Breast epithelium (tissue), 4 donors: ENCODE results near the gene TMEM63C. TPM values are rescaled to one million over a fixed set of nuclear protein-coding genes. Genes with fewer than 3 reads are reported as not detected.

ENCODE experiments used
- DNase-seq, 2 donors: peaks; one replicate each; pipeline ENCODE4 v3.0.0-alpha.2; 2019; ENCODE audit warnings: low spot score in 2 of 2
- H3K27ac ChIP-seq, 2 donors: fragments of 200-600 bp; sonication (generic) in 1 of 2; one replicate each; pipeline ENCODE4 v1.5.1; 2016 to 2019; ENCODE audit warnings: mild to moderate bottlenecking in 1 of 2
- H3K27me3 ChIP-seq, 2 donors: fragments of 200-600 bp; sonication (generic) in 1 of 2; one replicate each; pipeline versions ENCODE4 v1.5.1 to v1.6.0; 2017 to 2019; ENCODE audit warnings: control low read depth in 1 of 2, mild to moderate bottlenecking in 1 of 2
- H3K36me3 ChIP-seq: fragments of 200-600 bp; one replicate; pipeline ENCODE4 v1.5.1; 2019
- H3K4me1 ChIP-seq, 2 donors: fragments of 200-600 bp; sonication (generic); one replicate each; pipeline ENCODE4 v1.5.1; 2016 to 2019; ENCODE audit warnings: control low read depth in 1 of 2
- H3K4me3 ChIP-seq, 3 donors: fragments of 200-600 bp; sonication (generic); 1 replicate in 2 of 3; 2 replicates in 1 of 3; pipeline ENCODE4 v1.5.1; 2016 to 2019; ENCODE audit warnings: mild to moderate bottlenecking in 3 of 3, moderate library complexity in 2 of 3
- H3K9me3 ChIP-seq, 2 donors: fragments of 200-600 bp; sonication (generic) in 1 of 2; one replicate each; pipeline ENCODE4 v1.5.1; 2016 to 2019; ENCODE audit warnings: control low read depth in 1 of 2
- POLR2A ChIP-seq: fragments of 450-650 bp; IDR thresholded peaks from one replicate; pipeline ENCODE4 v1.6.1; 2016; ENCODE audit warnings: antibody characterized with exemption, mild to moderate bottlenecking, moderate library complexity
- POLR2AphosphoS5 ChIP-seq, 3 donors: sonication (generic); formaldehyde crosslinking; IDR thresholded peaks; one replicate each; pipeline ENCODE4 v1.6.1; 2017; ENCODE audit warnings: antibody characterized with exemption in 3 of 3
- intact Hi-C: fragments of 100-400 bp; cut with DNase I; formaldehyde crosslinking; loops from one replicate; pipeline ENCODE4 v1.15.1; 2023; ENCODE audit warnings: low total_unique reads
- total RNA-seq, 3 donors: library from RNA; depleted of rRNA; stranded (reverse); fragments of >200 nt; gene quantifications; one replicate each; pipeline ENCODE4 v1.1.0, GENCODE V29; 2016
- TF ChIP-seq, protein P1 (sequence below), 3 donors: fragments of 450-650 bp; IDR thresholded peaks; one replicate each; pipeline ENCODE4 v1.5.1; 2016 to 2017; ENCODE audit warnings: antibody characterized with exemption in 3 of 3, mild to moderate bottlenecking in 3 of 3, moderate library complexity in 3 of 3

TMEM63C gene
- total RNA-seq, 3 donors from 2014 or later: 0.16 to 8.0 (median 3.9) TPM

DNA sequence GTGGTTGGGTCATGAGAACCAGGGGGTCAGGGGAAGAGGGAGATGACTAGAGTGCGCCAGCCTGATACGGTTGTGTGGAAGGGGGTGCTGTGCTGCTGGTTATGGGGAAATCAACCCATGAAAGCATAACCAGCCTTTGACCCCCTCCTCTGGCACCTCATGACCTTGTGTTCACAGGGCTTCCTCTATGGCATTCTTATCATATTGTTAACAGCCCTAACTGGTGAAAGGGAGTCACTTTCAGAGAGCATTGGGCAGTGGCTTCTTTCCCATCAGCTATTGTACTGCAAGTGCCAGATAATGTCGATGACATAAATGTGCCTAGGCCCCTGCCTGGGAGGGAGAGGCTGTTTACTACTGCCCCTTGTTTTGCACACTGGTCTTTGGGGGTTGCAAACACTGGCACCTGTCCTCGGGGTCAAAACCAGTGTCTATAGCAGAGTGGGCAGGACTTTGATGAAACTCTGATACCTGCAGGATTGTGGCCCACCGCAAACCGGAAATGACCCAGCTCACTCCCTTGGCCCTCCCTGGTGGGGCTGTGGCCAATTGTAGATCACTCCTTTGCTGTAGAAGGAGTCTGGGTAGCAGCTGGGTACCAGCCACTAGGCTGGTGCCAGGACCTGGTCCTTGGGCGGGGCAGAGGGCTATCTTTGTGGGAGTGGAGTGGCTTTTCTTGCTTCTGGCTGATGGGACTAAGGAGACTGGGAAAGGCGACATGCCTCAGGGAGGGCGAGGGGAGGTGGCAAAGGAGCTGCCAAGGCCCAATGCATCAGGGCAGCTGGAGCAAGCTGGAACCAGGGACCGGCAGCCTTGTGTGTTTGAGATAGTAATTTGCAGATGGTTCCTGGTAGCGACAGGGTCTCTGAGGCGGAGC lies 634 bp upstream of the TMEM63C start:
- Histone ChIP-seq H3K9me3 (no peaks in the 10 kb centered on the region), H3K27me3 (peaks cover 0 to 4% of the 10 kb centered on the region in 2 donors), H3K36me3 (no peaks in the 10 kb centered on the region), H3K27ac (no peak overlapping the region), H3K4me1 (no peaks in the 10 kb centered on the region), H3K4me3 (peak overlapping the region in 2 of 3 donors; percentile 51 to 75)
- TF ChIP-seq, protein P1, sequence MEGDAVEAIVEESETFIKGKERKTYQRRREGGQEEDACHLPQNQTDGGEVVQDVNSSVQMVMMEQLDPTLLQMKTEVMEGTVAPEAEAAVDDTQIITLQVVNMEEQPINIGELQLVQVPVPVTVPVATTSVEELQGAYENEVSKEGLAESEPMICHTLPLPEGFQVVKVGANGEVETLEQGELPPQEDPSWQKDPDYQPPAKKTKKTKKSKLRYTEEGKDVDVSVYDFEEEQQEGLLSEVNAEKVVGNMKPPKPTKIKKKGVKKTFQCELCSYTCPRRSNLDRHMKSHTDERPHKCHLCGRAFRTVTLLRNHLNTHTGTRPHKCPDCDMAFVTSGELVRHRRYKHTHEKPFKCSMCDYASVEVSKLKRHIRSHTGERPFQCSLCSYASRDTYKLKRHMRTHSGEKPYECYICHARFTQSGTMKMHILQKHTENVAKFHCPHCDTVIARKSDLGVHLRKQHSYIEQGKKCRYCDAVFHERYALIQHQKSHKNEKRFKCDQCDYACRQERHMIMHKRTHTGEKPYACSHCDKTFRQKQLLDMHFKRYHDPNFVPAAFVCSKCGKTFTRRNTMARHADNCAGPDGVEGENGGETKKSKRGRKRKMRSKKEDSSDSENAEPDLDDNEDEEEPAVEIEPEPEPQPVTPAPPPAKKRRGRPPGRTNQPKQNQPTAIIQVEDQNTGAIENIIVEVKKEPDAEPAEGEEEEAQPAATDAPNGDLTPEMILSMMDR (IDR thresholded peaks at IDR 0.05): no peak
- TF ChIP-seq POLR2AphosphoS5 (IDR thresholded peaks at IDR 0.05) (no peak), POLR2A (no peak)
- DNase-seq: no peak
- intact Hi-C loops: no loop called here

DNA sequence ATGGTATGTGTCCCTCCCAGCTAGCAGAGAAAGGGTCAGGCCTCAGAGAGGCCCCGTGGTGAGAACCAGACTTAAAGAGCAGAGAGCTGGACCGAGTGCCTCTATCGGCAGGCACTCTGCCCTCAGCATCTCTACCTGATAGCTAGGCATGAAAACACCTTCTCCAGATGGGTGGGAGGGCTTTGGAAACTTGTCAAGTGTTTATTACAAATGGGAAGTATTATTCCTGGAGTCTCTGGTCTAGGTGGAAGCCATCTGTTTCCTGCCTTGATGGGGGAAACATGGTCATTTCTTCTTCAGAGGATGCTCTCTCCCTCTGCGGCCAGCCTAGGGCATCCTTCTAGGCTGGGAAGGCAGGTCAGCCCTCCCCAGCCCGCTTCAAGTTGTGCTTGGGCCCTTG lies 2.3 kb downstream of the TMEM63C start:
- DNase-seq: no peak
- H3K9me3 ChIP-seq: no peaks in the 10 kb centered on the region
- H3K36me3 ChIP-seq: no peaks in the 10 kb centered on the region
- intact Hi-C loops: no loop called here
- TF ChIP-seq, protein P1 (IDR thresholded peaks at IDR 0.05): no peak
- TF ChIP-seq POLR2A (no peak), POLR2AphosphoS5 (IDR thresholded peaks at IDR 0.05) (no peak)
- H3K4me3 ChIP-seq: no peak overlapping the region
- peak overlapping the region in 1 of 2 donors; percentile 60 for H3K27ac ChIP-seq
- H3K4me1 ChIP-seq: no peaks in the 10 kb centered on the region
- peaks cover 0 to 4% of the 10 kb centered on the region in 2 donors for H3K27me3 ChIP-seq

DNA sequence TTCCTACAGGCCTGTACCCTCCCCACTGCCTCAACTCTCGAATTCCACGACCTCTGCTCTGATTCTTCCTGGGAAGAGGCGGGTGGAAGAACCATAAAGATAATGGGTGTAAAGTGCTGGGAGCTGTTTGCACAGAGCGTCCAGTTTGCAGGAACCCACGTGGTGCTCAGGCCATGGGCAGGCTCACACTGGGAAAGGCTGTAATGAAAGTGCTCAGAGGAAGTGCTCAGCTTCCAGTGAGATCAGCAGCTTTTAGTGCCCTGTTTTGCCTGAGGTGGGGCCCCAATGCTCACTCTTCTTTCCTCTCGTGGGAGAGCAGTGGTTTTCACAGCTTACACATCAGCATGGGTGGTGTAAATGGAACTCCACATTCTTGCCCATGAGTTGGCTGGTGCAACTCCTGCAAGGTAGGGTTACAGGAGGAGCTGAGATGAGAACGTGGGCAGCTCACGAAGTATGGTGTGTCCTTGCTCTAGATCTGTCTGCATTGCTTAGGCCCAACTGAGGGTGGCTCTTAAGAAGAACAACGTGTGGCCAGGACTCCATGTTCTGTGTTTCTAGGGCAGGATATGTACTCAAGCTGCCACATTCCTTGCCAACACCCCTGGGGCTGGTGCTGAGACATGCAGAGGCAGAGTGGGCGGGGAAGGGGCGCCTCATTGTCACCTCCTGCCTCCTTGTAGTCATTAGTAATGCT lies 2.9 kb downstream of the TMEM63C start:
- H3K27ac ChIP-seq: peak overlapping the region; percentile 19 to 60
- H3K4me3 ChIP-seq: no peak overlapping the region
- H3K4me1 ChIP-seq: no peaks in the 10 kb centered on the region
- intact Hi-C loops: no loop called here
- H3K27me3 ChIP-seq: peaks cover 0 to 4% of the 10 kb centered on the region in 2 donors
- H3K9me3 ChIP-seq: no peaks in the 10 kb centered on the region
- peak; percentile 55 to 87 for DNase-seq
- H3K36me3 ChIP-seq: no peaks in the 10 kb centered on the region
- TF ChIP-seq, protein P1 (IDR thresholded peaks at IDR 0.05): no peak

DNA sequence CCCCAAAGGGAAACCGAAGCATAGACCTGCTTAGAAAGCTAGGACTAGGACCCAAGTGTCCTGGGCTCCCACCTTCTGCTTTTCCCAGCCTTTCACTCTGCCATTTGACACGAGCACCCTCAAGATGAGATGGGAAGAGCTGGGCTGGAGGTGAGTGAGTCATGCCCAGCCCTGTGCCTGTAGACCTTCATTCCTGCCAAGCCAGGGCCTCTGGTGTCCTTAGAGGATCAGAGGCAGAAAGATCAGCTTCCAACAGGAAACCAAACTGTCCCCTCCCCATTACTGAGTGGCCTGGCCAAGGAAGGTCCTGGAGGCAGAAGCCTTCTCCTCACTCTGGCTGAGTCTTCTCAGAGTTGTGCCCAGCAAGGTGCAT lies 3.5 kb downstream of the TMEM63C start:
- Histone ChIP-seq H3K9me3 (no peaks in the 10 kb centered on the region), H3K4me3 (no peak overlapping the region), H3K4me1 (no peaks in the 10 kb centered on the region), H3K27ac (peak overlapping the region; percentile 19 to 60), H3K27me3 (peaks cover 0 to 4% of the 10 kb centered on the region in 2 donors), H3K36me3 (no peaks in the 10 kb centered on the region)
- TF ChIP-seq POLR2A (no peak), POLR2AphosphoS5 (IDR thresholded peaks at IDR 0.05) (no peak)
- TF ChIP-seq, protein P1 (IDR thresholded peaks at IDR 0.05): no peak
- intact Hi-C loops: no loop called here
- DNase-seq: no peak
